Activated naive CD8-positive, alpha-beta T cell (primary cell): ENCODE measurements around the gene TYK2.
"Not testable (repeated sequence)": the region's sequence is repeated elsewhere in the genome, so short reads cannot be mapped to it uniquely, and the experiment has no call there.

ENCODE experiments used
- H3K27ac Mint-ChIP-seq: one replicate; pipeline ENCODE4 v1.8.0; 2021; ENCODE audit warnings: mixed read lengths
- H3K27me3 Mint-ChIP-seq: one replicate; pipeline ENCODE4 v1.8.0; 2021; ENCODE audit warnings: mixed read lengths
- H3K36me3 Mint-ChIP-seq: one replicate; pipeline ENCODE4 v1.8.0; 2021; ENCODE audit warnings: mixed read lengths
- H3K4me1 Mint-ChIP-seq: one replicate; pipeline ENCODE4 v1.8.0; 2021; ENCODE audit warnings: low read depth, mixed read lengths
- H3K4me3 Mint-ChIP-seq: one replicate; pipeline ENCODE4 v1.8.0; 2021; ENCODE audit warnings: mild to moderate bottlenecking, mixed read lengths
- H3K9me3 Mint-ChIP-seq: one replicate; pipeline ENCODE4 v1.8.0; 2021; ENCODE audit warnings: low read depth, mixed read lengths

Gene TYK2

GRCh38 chr19:10416380-10417257 lies 36.2 kb upstream of the TYK2 start:
- H3K4me3 Mint-ChIP-seq: peak overlapping the region; percentile 76
- peak overlapping the region; percentile 77 for H3K27ac Mint-ChIP-seq
- peaks cover 53% of the 10 kb centered on the region for H3K4me1 Mint-ChIP-seq
- H3K36me3 Mint-ChIP-seq: no peaks in the 10 kb centered on the region
- H3K27me3 Mint-ChIP-seq: peaks cover 15% of the 10 kb centered on the region
- no peaks in the 10 kb centered on the region for H3K9me3 Mint-ChIP-seq

GRCh38 chr19:10416083-10416379 lies 35.7 kb upstream of the TYK2 start:
- Mint-ChIP-seq H3K4me1 (peaks cover 49% of the 10 kb centered on the region), H3K36me3 (no peaks in the 10 kb centered on the region), H3K27ac (peak overlapping the region; percentile 46), H3K4me3 (peak overlapping the region; percentile 76), H3K9me3 (no peaks in the 10 kb centered on the region), H3K27me3 (peaks cover 11% of the 10 kb centered on the region)

GRCh38 chr19:10412257-10412977 lies 32.0 kb upstream of the TYK2 start:
- peak overlapping the region; percentile 53 for H3K4me3 Mint-ChIP-seq
- H3K27ac Mint-ChIP-seq: peak overlapping the region; percentile 85
- no peaks in the 10 kb centered on the region for H3K9me3 Mint-ChIP-seq
- H3K4me1 Mint-ChIP-seq: peaks cover 56% of the 10 kb centered on the region
- no peaks in the 10 kb centered on the region for H3K36me3 Mint-ChIP-seq
- no peaks in the 10 kb centered on the region for H3K27me3 Mint-ChIP-seq

GRCh38 chr19:10411224-10411623 lies 30.9 kb upstream of the TYK2 start:
- H3K36me3 Mint-ChIP-seq, H3K9me3 Mint-ChIP-seq, H3K27me3 Mint-ChIP-seq, H3K4me3 Mint-ChIP-seq, H3K27ac Mint-ChIP-seq: not testable (repeated sequence)
- peaks cover 58% of the 10 kb centered on the region for H3K4me1 Mint-ChIP-seq

GRCh38 chr19:10408511-10409283 lies 28.3 kb upstream of the TYK2 start:
- H3K4me1 Mint-ChIP-seq: peaks cover 68% of the 10 kb centered on the region
- H3K27ac Mint-ChIP-seq: peak overlapping the region; percentile 77
- H3K36me3 Mint-ChIP-seq: no peaks in the 10 kb centered on the region

GRCh38 chr19:10407096-10407495 lies 26.7 kb upstream of the TYK2 start:
- Mint-ChIP-seq H3K27ac (no peak overlapping the region), H3K4me1 (peaks cover 65% of the 10 kb centered on the region), H3K36me3 (peaks cover 3% of the 10 kb centered on the region), H3K27me3 (no peaks in the 10 kb centered on the region), H3K9me3 (no peaks in the 10 kb centered on the region), H3K4me3 (peak overlapping the region; percentile 41)

More at GRCh38 chr19:10408511-10409283, 28.3 kb upstream of the TYK2 start:
- no peaks in the 10 kb centered on the region for H3K27me3 Mint-ChIP-seq
- H3K4me3 Mint-ChIP-seq: peak overlapping the region; percentile 58
- H3K9me3 Mint-ChIP-seq: no peaks in the 10 kb centered on the region

- Mint-ChIP-seq H3K27me3 (no peaks in the 10 kb centered on the region), H3K9me3 (no peaks in the 10 kb centered on the region), H3K4me3 (no peak overlapping the region), H3K36me3 (peaks cover 4% of the 10 kb centered on the region), H3K27ac (no peak overlapping the region), H3K4me1 (peaks cover 68% of the 10 kb centered on the region)
These were observed 25.8 kb upstream of the TYK2 start for GRCh38 chr19:10406191-10406590.

- no peaks in the 10 kb centered on the region for H3K27me3 Mint-ChIP-seq
- H3K27ac Mint-ChIP-seq: peak overlapping the region; percentile 83
- H3K4me1 Mint-ChIP-seq: peaks cover 73% of the 10 kb centered on the region
- H3K9me3 Mint-ChIP-seq: no peaks in the 10 kb centered on the region
- peak overlapping the region; percentile 99 for H3K4me3 Mint-ChIP-seq
- peaks cover 4% of the 10 kb centered on the region for H3K36me3 Mint-ChIP-seq
These were observed 24.8 kb upstream of the TYK2 start for GRCh38 chr19:10404888-10405820.

- Mint-ChIP-seq H3K4me1 (peaks cover 63% of the 10 kb centered on the region), H3K4me3 (peak within 1 kb of the TSS; percentile 99), H3K36me3 (peaks cover 4% of the 10 kb centered on the region), H3K27ac (peak within 1 kb of the TSS; percentile 92), H3K9me3 (no peaks in the 10 kb centered on the region), H3K27me3 (no peaks in the 10 kb centered on the region)
These were observed 23.0 kb upstream of the TYK2 start, which contains the start of gene CDC37 for GRCh38 chr19:10403137-10404021. Gene CDC37 (minus strand): TSS chr19:10403542. CDS start chr19:10403479, 63 bp downstream.

GRCh38 chr19:10402441-10403038 lies 22.2 kb upstream of the TYK2 start:
- peaks cover 4% of the 10 kb centered on the region for H3K36me3 Mint-ChIP-seq
- H3K4me1 Mint-ChIP-seq: peaks cover 63% of the 10 kb centered on the region
- no peaks in the 10 kb centered on the region for H3K27me3 Mint-ChIP-seq
- H3K27ac Mint-ChIP-seq: peak overlapping the region; percentile 92
- H3K4me3 Mint-ChIP-seq: peak overlapping the region; percentile 99
- no peaks in the 10 kb centered on the region for H3K9me3 Mint-ChIP-seq

GRCh38 chr19:10399878-10400277 lies 19.5 kb upstream of the TYK2 start:
- Mint-ChIP-seq H3K36me3 (peaks cover 4% of the 10 kb centered on the region), H3K4me1 (peaks cover 42% of the 10 kb centered on the region)

GRCh38 chr19:10399340-10399739 lies 19.0 kb upstream of the TYK2 start:
- H3K36me3 Mint-ChIP-seq, H3K27me3 Mint-ChIP-seq, H3K27ac Mint-ChIP-seq, H3K9me3 Mint-ChIP-seq, H3K4me3 Mint-ChIP-seq: not testable (repeated sequence)
- peaks cover 38% of the 10 kb centered on the region for H3K4me1 Mint-ChIP-seq

More at GRCh38 chr19:10399878-10400277, 19.5 kb upstream of the TYK2 start:
- H3K27ac Mint-ChIP-seq: no peak overlapping the region
- no peaks in the 10 kb centered on the region for H3K27me3 Mint-ChIP-seq
- no peaks in the 10 kb centered on the region for H3K9me3 Mint-ChIP-seq
- no peak overlapping the region for H3K4me3 Mint-ChIP-seq

GRCh38 chr19:10398819-10399218 lies 18.4 kb upstream of the TYK2 start:
- peaks cover 36% of the 10 kb centered on the region for H3K4me1 Mint-ChIP-seq
- H3K4me3 Mint-ChIP-seq: no peak overlapping the region
- no peak overlapping the region for H3K27ac Mint-ChIP-seq

More at GRCh38 chr19:10398819-10399218, 18.4 kb upstream of the TYK2 start:
- H3K27me3 Mint-ChIP-seq: no peaks in the 10 kb centered on the region
- peaks cover 4% of the 10 kb centered on the region for H3K36me3 Mint-ChIP-seq
- H3K9me3 Mint-ChIP-seq: no peaks in the 10 kb centered on the region
